Caki2 (cell line): ENCODE data around the gene HS3ST2. TPM values are rescaled to one million over a fixed set of nuclear protein-coding genes. Genes with fewer than 3 reads are reported as not detected.
A peak's percentile ranks its signal among the peaks of the same experiment; 100 is the strongest.
"Not testable (repeated sequence)": the region's sequence is repeated elsewhere in the genome, so short reads cannot be mapped to it uniquely, and the experiment has no call there.

ENCODE experiments used
- DNase-seq: peaks from one replicate; pipeline ENCODE4 v3.0.0-alpha.2; 2015; ENCODE audit warnings: low read depth
- in situ Hi-C: cut with HindIII; loops from 2 replicates; pipeline ENCODE4 v1.10.0; 2016; ENCODE audit warnings: low sequenced_read_pairs, low pct_unique_long_range_greater_than_20kb, mixed read lengths
- total RNA-seq: library from RNA; depleted of rRNA; stranded (reverse); fragments of >200 nt; shearing (Covaris generic); gene quantifications from 2 replicates; pipeline ENCODE4 v1.2.3, GENCODE V29; 2014; ENCODE audit warnings: low replicate concordance

HS3ST2 gene
- total RNA-seq, 1 experiment from 2014 or later = 1.2 TPM

DNA sequence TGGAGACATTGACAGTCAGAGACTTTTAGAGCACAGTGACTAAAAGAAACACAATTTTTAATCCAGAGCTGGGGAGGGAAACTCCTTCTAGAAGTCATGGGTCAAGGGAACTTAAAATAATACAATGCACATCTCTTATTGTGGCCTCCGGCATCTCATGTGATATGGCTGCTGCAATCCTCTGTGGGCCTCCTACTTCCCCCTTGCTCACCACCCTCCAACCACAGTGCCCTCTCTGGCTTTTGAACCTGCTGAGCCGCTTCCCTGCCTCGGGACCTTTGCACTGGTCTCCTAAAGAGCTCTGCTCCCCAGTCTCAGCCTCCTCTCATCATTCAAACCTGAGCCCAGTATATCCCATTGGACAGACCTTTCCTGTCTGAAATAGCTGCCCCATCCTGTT is 47.6 kb downstream of the HS3ST2 start:
- in situ Hi-C loops = no loop called here
- DNase-seq = no peak

DNA sequence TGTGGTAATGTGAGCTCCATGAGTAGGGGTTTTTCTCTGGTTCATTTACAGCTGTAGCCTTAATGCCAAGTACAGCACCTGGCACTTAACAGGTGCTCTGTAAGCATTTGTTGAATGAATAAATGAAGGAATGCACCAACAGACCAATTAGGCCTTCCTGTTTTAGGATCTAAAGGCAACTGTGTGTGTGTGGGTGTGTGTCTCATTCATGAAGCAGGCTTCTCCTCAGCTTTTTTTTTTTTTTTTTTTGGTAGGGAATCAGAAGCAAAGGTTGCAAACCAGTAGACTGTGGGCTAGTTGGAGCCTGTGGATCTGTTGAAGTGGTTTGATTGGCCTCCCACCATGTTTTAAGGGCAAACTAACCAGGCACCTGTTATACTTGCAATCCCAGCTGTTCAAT is 48.1 kb downstream of the HS3ST2 start:
- DNase-seq = no peak
- in situ Hi-C loops = no loop called here

DNA sequence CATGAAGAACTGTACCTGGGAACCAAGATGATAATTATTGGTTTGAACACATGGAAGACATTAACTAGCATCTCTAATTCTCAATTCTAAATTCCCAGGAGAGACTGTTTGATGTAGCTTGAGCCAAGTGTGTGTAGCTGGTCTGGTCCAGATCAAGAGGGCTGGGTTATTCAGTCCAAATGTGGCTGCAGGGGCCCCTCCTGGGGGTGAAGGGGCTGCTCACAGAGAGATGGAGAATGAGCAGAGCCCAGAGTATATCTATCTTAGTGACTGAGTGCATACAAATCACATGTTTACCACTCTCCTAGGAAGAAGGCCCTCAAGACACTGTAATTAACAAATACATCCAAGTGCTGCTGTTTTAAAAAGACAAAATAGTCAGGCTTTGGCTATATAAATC is 50.4 kb downstream of the HS3ST2 start:
- no peak for DNase-seq
- in situ Hi-C loops = no loop called here

DNA sequence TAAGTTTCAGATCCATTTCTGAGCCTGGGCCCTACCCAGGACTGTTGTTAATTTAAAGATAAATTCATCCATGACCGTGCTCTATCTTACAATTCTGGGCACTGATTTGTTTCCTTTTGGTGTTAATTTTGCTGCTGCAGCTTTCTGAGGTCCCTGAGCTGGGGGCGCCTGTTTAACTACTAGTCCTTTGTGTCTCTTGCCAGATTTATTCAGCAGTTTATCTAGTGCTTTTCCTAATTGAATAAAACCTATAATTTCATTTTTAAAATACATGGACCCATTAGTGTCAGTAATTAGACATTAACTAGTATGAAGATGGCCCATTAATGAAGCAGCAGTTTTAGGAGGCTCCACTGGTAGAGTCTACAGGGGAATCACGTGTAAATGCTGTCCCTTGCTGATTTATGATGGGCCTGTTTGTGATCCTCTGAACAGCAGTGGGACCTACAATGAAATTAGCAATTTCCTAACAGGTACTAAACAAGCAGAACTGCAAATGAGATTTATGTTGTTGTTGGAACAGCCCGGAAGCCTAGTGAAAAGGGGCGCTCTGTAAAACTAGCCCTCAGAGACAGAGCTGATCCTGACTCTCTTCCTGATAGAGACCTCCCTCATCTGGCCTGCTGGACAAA is 54.7 kb downstream of the HS3ST2 start:
- DNase-seq = no peak
- in situ Hi-C loops = no loop called here

DNA sequence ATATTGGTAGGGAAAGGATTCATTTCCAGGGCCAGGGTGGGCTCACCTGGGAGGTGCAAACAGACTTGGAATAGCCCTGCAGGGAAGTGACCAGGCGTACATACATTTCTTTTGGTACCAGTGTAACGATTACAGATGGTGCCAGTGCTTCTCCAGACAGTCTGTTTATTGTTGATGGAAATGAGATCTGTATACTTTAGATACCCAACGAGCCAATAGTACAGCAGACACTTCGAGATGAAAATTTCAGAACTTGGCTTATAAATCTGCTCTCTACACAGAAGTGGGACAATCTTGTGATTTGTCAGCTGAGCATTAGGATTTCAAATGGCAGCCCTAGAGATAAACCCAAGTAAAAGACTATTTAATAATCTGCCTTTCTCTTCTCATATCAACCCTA is 57.9 kb downstream of the HS3ST2 start:
- in situ Hi-C loops = no loop called here

DNA sequence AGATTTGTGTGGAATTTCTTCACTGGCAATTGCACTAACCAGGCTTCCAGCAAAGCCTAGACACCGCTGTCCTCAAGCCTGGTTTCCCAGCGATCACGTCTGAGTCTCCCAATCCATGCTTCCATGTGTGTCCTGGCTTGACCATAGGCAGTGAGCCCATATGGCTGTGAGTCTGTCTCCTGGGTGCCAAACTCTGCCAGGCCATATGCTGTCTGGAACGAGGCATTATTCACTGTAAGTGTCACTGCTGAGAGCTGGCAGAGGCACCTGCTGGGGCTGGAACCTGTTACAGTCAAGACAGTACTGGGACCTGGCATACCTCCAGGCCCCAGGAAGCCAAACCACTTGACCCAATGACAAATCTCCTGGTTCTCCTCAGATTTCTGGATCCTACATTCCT is 60.4 kb downstream of the HS3ST2 start:
- DNase-seq = no peak
- in situ Hi-C loops = no loop called here

More for the DNA sequence above, 57.9 kb downstream of the HS3ST2 start:
- DNase-seq = no peak

DNA sequence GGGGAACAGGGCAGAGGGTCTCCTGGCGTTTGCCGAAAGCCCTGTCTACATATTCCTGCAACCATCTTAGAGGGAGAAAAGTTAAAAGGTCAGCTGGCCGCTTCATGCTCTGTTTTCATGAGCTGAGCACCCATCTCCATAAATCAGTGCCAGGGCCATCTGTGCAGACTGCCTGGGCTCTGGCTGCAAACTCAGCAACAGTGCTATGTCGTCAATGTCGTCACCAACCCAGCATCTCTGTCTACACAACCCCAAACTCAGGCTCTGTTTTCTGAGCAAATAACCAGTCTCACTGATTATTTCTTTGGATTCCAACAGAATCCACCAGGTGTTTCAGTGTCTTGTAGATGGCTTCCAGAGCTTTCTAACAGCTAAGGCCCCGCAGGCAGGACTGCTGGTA is 65.0 kb downstream of the HS3ST2 start:
- no peak for DNase-seq
- in situ Hi-C loops = no loop called here

DNA sequence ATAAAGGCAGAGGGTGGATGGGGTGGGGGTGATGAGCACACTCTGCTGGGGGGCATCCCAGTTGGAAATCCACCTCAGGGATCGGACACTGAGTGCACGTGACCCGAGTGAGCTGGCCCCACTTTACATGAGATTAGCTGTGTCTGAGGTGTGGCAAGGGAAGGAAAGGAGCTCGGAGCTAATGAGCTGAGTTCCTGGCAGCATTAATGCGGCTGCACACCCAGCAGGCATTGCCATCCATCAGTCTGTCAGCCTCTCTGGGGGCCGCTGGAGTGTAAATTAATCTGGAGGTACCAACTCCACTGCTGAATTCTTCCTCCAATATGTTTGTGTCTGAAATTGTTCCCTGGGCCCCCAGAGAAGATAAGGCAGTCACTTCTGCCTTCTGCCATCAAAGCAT is 65.5 kb downstream of the HS3ST2 start:
- no peak for DNase-seq
- in situ Hi-C loops = no loop called here

DNA sequence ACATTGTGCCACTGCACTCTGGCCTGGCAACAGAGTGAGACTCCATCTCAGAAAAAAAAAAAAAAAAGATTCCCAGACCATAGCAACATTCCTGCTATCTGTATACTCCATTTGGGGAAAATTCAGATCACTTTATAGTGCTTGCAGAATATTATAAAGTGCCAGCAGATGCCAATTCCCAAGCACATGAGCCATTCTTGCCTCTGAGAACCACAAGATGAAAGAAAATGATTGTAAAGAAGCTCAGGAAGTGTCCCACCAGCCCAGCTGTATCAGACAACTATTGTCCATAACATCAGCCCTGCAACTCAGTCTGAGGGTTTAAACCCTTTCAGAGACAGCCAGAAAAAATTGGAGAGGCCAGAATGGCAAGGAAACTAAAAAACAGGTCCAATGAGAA is 69.0 kb downstream of the HS3ST2 start:
- in situ Hi-C loops = no loop called here
- no peak for DNase-seq

DNA sequence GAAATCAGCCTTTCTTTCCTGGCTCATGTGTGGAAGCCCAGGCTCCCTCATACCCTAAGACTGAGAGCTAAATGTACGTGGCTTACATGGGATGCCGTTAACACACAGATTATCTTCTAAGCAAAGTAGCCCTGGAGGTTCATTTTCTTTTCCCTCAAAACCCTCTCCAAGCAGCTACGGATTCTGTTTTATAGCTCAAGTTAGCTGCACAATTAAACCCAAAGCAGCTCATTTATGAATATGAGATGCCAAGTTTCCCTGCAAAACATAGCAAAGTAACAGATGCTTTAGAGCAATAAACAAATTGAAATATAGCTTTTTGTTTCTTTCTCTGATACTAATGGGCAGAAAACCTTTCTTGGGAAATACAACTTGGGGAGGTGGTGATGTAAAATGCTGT is 72.0 kb downstream of the HS3ST2 start:
- DNase-seq = no peak
- in situ Hi-C loops = no loop called here

DNA sequence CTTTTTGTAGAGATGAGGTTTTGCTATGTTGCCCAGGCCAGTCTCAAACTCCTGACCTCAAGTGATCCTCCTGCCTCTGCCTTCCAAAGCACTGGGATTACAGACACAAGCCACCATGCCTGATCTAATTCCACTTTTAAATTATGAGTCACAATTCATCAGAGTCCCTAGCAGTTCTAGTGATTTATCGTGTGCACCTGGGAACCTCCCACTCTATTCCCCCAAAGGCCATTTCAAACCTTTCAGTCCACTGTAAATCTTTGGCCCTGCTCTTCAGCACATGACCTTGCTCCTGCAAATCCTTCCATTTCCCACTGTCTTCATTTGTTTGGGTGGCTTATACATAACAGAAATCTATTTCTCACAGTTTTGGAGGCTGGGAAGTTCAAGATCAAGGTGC is 73.0 kb downstream of the HS3ST2 start:
- DNase-seq = no peak
- in situ Hi-C loops = no loop called here

DNA sequence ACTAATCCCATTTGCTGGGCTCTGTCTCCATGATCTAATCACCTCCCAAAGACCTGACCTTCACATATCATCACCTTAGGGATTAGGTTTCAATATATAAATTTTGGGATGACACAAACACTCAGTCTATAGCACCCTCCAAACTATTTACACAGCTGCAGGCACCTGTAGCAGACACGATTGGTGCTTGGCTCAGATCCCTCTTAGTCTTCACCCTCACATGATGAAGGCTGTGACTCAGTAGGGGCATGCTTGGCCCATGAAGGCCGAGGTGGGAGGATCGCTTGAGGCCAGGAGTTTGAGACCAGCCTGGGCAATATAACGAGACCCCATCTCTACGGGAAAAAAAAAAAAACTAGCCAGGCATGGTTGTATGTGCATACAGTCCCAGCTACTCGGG is 73.5 kb downstream of the HS3ST2 start:
- DNase-seq = no peak
- in situ Hi-C loops = no loop called here

DNA sequence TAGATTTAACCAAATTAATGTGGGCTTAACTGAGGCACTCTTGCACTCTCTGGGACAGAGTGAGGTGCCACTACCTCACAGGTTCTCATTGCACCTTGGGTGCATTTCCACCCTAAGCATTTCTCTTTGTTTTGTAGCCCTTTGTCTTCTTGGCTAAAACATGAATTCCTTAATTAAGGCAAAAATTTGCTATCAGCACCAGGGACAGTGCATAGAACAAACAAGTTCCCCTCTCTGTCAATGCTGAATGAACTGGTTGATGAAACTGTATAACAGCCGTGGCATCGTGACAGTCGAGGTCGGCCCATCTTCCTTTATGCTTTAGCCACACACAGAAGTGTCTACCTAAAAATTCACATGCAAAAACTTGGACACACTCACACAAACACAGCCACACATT is 74.8 kb downstream of the HS3ST2 start:
- in situ Hi-C loops = no loop called here
- no peak for DNase-seq

DNA sequence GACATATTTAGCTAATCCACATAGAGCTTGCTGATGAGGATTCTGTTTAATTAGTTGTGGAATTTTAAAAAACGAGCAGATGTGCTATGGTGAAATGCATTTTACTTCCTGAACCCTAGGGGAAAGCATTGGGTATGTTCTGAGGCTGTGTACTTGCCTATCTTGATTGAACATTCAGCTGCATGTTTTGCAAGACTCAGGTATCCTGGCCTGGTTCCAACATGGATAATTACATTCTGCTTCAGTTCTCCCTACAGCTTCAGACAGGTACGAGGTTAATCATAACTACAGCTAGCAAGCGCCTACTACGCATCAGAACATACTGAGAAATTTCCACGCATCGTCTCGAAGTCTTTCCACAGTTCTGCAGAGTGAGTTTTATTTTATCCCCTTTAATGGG is 77.0 kb downstream of the HS3ST2 start:
- in situ Hi-C loops = no loop called here
- DNase-seq = no peak

DNA sequence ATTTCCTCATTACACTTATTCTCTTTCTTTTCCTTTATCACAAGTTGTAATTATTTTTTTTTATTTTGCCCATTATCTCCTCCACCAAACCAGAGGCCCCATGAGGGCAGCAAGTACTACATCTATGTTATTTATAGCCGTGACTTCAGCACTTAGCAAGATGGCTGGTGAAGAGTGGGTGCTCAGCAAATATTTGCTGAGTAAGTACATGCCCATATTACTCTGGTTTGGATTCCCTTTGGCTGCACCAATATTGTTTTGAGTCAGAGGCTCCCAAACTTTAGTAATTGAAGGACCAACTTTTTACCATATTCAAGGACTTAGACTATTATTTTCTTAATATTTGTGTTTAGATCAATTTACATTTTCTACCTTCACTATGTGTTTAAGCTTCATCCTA is 83.2 kb downstream of the HS3ST2 start:
- no peak for DNase-seq
- in situ Hi-C loops = no loop called here

DNA sequence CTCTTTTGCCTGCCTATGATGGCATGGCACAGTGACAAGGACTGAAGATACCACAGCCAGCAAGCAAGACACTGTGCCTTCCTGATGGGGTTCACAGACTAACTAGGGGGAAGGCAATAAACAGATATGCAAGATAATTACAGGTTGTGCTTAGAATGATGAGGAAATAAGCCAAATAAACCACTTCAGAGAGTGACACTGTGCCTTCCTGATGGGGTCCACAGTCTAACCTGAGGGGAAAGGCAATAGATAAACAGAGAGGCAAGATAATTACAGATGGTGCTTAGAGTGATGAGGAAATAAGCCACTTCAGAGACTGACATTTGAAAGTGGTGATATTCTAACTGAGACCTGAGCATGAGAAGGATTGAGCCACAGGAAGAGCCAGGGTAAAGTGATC is 84.2 kb downstream of the HS3ST2 start:
- in situ Hi-C loops = no loop called here
- no peak for DNase-seq

DNA sequence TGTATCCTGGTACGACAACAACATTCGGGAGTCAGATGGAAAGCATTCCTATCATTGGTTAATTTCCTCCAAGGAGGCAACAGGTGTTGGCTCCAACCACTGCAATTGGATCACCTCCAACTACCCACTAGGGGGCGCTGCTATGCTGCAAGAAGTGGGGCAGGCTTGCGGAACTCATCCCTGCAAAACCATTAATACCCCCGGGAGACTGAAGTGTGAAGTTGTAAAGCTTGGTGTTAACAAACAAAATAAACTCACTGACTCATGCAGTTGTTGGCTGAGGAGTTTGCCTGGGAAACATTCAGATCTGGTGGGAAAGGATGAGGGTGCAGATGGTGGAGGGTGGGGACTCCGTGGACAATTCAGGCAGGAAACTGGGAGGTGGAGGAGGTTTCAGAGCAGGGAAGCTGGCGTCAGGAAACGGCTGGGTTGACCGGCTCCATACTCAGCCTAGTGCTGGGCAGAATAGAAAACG is 84.9 kb downstream of the HS3ST2 start:
- in situ Hi-C loops = no loop called here
- DNase-seq = peak; percentile 88

DNA sequence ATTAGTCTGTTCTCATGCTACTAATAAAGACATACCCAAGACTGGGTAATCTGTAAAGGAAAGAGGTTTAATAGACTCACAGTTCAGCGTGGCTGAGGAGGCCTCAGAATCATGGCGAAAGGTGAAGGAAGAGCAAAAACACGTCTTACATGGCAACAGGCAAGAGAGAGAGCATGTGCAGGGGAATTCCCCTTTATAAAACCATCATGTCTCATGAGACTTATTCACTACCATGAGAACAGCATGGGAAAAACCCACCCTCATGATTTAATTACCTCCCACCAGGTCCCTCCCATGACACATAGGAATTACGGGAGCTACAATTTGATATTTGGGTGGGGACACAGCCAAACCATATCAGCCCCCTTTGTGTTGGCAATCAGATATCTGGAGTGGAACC is 85.6 kb downstream of the HS3ST2 start:
- DNase-seq, in situ Hi-C loops: not testable (repeated sequence)

DNA sequence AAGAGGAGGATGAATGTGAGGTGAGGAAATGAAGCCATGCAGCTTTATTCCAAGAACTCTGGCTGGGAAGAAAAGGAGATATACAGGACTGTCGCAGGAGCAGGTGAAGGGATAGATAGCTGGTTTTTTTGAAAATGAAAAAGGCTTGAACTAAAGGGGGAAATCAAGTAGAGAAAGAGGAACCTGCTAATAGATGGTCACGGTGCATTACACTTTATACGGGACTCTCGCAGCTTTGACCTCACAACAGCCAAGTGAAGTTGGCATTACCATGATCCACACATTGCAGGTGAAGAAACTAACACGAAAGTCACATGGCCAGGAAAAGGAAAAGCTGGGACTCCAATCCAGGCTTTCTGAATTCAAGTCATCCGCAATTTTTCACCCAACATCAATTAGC is 86.9 kb downstream of the HS3ST2 start:
- in situ Hi-C loops = no loop called here
- DNase-seq = no peak

DNA sequence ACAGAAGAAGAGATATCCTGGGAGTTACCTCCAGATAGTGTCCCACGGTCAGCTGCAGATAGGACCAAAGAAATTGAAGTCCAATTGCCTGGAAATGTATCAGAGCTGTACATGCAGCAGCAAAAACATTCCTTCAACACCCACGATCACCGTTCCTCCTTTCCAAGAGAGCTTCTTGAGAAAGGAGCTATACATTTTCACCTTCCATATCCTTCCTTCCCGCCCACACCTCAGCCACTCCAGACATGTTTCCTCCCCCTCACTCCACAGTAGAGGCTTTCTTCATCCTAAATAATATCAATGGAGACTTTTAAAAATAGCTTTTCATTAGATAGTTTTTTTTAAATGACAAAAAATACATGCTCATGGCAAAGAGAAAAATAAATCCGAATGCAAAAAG is 87.6 kb downstream of the HS3ST2 start:
- DNase-seq = no peak
- in situ Hi-C loops = no loop called here

DNA sequence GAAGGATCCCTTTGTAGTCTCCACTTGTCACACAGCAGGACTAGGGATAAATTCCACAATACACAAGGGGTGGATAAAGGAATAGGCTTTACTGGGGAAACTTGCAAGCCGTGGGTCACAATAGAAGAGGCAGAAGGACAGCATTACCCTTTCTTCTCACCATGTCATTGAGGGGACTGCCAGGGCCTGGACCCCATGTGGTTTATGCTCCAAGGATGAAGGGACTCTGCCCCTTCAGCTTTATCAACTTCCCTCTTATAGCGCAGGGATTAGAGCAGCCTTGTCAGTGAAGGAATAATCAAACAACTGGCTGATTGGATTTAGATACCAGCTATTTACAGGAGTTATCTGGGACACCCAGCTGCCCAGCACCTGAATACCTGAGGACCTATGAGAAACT is 89.8 kb downstream of the HS3ST2 start:
- in situ Hi-C loops = no loop called here
- DNase-seq = no peak
